Midbrain (tissue), 1 donor: ENCODE data around the gene ARNT2.

ENCODE experiments used
- DNase-seq: peaks from one replicate; lab custom pipeline; 2025; lab: John Stamatoyannopoulos, UW

The ARNT2 gene

DNA sequence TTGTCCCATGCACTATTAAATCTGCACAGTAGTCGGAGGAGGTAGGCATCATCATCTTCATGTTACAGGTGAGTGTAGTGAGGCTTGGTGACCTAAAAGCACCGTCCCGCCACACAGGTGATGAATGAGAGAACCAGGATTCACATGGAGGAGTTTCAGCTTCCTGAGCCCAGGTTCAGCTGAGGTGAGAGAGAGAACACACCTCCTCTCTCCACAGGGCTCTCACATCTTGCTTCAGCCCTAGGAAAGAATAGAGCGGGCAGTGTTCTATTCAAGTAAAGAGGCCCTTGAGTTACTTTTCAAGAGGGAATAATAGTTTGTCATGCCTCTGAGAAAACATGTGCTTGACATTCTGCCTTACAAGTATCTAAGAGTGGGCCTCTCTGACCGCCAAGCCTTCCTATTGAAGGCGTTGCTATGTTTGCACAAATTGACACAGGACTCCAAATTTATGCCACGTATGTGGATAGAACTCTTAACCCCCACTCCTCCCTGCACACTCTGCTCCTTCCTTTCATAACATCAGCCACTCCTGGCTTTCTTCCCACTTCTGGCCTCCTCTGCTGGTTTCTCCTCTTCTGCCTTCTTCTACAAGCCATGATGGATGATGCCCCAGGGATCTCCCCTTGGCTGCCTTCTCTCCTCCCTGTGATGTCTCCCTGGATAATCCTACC lies 152.6 kb downstream of the ARNT2 start:
- DNase-seq = no peak

DNA sequence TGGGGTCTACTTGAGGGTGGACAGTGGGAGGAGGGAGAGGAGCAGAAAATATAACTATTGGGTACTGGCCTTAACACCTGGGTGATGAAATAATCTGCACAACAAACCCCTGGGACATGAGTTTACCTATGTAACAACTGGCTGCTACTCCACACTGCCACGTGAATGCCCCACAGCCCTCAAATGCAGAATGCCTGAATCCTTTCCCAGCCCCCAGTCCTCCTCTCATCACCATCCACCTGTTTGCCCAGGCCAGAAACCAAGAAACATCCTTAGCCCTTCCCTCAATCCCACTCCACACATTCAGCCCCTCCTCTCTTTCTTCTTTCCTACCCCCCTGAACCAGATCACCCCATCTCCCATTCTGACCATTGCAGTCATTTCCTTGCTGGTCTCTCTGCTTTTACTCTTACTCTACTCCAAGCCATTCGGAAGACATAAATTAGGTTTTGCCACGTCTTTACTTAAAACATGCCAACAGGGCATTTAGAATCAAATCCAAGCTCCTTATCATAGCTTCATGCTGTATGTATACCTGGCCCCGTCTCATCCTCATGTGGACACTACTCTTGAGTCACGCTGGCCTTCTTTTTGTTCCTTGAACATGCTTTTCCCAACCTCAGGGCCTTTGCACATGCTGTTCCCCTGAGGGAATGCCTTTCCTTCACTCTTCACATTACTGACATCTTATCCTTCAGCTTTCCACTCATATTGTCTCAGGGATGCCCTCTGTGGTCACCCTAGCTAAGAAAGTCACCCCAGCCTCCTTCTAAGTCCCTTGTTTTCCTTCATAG lies 153.5 kb downstream of the ARNT2 start:
- no peak for DNase-seq

DNA sequence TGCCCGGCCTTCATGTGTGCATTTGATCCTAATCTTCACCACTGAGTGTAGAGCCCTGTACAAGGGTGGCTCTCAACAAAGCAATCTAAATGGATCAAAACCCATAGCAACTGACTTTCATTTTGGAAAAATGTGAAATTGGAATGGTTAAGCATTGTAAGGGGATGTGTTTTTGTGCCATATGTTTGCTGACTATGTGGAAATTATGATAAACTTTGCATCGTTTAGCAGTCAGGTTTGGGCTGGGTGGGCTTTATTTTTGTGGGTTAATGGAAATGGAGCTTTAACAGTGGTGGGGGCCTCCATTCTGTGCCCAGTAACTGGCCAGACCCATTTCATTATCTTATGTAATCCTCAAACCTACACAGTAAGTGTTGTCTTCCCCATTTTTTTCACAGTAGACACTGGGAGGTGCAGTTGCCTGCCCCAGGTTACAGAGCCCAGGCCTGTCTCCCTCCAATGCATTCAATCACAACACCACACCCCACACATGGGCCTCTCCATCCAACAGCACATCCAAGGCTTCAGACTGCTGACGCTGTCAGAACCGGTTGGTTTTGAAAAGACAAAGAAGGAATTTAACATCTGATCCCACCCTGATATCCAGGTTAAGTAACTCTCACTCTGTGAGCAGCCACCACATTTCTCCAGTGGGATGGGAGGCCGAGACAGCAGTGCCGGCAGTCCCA lies 154.6 kb downstream of the ARNT2 start:
- DNase-seq = no peak

DNA sequence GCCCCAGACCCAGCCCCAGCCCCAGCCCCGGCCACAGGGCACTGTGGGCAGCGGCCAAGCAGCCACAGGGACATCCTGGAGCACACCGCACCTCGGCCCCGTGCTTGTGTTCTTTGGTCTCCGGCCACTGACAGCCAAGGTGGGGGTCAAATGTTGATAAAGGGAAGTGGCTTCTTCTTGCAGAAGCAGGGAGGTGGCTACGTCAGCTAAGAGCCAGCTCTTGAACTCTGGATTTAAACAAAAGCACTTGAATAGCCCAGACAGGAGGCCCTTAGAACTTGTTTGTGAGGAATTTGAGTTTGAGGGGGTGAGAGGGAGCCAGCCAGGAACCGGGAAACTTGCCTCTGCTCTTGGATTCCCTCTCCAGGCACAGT lies 155.1 kb downstream of the ARNT2 start:
- DNase-seq = no peak

DNA sequence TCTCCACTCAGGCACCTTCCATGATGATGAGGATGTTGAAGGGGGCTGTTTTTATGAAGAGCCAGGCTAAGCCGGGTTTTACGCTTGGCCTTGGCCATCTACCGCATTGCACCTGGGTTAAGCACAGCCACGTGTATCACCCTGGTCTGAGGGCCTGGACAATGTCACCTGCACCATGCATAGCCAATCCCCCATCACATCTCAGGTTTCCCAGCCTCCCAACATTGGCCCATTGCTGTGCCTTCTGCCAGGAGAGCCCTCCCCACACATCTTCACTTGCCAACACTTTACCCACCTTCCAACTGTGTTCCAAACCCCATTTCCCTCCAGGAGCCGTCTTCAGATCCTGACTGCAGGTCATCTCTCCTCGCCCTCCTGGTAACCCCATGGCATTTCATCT lies 155.6 kb downstream of the ARNT2 start:
- DNase-seq = no peak

DNA sequence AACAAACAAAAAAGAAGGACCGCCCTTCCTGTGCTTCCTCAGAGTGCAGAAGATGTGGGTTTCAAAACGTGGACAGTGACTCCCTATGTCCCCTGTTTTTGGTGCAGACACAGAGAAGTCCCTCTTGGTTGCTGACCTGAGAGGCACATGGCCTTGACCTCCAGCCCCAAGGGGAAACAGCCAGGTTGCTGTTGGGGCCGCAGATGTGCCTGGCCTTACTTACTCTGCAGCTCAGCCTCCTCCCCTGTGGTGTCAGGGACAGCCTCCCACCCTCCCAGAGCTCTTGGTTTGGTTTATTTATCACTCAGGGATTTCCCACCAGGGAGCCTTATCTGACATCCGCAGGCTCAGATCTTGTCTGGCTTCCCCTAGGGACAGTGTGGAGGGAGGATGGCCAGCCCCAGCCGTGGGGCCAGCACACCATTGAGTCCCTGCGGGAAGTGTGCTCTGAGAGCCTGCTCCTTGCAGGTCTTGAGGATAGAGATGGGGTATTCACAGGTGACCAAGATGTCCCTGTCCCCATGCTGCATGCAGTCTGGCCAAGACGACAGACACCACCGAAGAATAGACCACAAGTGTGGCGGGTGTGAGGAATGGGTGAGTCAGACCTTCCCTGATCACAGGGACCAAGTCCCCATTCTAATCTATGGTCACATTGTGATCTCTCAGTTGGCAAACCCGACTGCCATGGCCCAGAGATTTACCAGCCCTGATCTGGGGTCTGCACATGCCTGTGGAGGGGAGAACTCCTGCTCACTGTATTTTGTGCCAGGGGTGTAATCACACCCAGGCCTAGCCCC lies 156.6 kb downstream of the ARNT2 start:
- no peak for DNase-seq

DNA sequence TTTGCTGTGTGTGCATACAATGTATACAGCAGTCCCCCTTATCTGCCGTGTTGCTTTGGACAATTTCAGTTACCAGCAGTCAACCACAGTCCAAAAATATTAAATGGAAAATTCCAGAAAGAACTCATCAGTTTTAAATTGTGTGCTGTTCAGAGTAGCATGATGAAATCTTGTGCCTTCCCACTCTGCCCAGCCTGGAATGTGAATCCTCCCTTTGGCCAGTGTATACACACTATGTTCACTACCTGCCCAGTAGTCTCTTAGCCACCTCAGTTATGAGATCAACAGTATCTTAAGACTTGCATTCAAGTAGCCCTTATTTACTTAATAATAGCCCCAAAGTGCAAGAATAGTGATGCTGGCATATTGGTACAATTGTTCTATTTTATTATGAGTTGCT lies 157.3 kb downstream of the ARNT2 start:
- DNase-seq = no peak

DNA sequence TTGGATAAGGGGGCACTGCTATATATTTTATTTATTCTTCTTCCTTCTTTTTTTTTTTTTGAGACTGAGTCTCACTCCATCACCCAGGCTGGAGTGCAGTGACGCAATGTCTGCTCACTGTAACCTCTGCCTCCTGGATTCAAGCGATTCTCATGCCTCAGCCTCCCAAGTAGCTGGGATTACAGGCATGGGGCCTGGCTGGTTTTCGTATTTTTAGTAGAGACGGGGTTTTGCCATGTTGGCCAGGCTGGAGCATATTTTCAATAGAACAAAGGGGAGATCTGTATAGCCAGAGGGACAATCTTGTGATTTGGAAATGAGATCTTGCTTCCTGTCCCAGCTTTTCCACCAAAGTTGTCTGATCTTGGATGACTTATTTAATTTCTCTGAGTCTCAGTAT lies 157.9 kb downstream of the ARNT2 start:
- no peak for DNase-seq

DNA sequence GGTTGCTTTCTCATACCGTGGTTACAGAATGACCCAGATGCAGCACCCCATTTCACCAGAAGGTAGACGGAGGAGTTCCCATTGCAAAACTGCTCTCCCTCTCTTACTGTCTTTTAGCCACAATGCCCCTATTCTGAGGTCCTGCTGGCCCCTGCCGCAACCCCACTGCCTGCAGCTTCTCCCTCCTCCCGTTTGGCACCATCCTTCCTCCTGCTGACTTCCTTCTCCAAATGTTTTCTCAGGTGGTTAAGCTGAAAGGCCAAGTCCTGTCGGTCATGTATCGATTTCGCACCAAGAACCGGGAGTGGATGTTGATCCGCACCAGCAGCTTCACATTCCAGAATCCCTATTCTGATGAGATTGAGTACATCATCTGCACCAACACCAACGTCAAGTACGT lies 158.7 kb downstream of the ARNT2 start:
- DNase-seq = no peak

DNA sequence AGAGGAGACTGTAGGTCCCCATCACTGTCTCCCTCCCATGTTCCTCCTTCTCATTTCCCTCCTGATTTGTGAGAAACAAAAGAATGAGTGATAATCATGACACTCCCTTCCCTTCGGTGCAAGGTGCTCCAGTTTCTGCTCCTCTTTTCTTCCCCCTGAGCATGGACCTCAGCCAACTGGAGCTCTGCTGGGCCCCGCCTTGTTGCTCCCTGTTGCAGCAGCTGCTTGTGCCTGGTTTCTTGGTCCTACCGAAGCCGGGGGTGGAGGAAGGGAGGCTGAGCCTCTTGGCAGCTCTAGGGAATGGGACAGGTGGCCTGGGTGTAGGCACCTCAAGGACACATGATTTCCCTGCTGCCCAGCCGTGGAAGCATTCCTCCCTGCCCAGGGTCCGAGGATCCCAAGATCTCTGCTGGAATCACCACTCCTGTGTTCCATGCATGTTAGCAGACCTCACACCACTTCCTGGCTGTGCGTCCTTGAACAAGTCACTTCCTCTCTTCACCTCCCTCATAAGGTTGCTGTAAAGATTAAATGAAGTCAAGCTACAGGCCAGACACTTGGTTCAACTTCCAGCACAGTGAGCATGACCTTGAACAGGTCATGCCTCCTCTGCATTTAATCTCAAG lies 159.3 kb downstream of the ARNT2 start:
- no peak for DNase-seq

DNA sequence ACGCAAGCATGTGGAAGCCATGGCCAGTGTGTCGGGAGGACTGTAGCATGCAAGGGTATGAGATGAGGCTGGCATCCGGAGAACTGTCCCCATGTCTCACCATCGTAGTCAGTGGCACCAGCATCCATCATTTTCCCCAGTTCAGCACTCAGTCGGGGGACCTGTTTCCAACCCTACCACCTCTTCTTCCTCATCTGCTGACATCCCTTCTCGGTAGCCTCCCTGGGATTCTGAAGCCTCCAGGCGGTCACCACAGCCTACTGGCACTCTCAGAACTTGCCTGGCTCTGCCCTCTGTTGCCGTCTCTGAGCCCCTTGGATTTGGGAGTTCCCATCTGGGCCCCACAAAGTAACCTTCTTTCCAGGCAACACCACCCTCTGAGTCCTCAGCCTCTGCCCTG lies 159.9 kb downstream of the ARNT2 start:
- DNase-seq = no peak

DNA sequence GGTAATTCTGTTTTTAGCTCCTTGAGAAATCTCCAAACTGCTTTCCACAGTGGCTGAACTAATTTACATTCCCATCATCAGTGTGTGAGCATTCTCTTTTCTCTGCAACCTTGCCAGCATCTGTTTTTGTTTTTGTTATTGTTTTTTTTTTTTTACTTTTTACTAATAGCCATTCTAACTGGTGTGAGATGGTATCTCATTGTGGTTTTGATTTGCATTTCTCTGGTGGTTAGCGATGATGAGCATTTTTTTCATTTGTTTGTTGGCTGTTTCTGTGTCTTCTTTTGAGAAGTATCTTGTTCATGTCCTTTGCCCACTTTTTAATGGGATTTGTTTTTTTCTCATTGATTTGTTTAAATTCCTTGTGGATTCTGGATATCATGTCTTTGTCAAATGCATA lies 161.2 kb downstream of the ARNT2 start:
- no peak for DNase-seq

DNA sequence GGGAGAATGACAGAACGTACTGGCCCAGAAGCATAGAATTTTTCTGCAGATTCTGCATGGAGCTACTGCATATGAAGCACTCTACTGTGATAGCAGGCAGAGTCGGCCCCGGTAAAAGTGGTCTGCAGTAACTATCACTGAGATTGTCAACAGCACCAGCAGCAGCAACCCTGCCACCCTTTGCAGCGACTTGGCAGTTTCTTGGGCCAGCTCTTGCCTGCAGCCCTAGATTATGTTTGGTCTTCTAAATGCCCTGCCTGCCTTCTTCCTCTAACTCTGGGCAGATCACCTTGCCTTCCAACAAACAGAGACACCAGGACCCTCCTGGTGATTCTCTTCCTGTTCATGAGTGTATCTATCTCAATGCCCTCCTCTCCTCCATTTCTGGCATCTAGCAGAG lies 161.8 kb downstream of the ARNT2 start:
- no peak for DNase-seq

DNA sequence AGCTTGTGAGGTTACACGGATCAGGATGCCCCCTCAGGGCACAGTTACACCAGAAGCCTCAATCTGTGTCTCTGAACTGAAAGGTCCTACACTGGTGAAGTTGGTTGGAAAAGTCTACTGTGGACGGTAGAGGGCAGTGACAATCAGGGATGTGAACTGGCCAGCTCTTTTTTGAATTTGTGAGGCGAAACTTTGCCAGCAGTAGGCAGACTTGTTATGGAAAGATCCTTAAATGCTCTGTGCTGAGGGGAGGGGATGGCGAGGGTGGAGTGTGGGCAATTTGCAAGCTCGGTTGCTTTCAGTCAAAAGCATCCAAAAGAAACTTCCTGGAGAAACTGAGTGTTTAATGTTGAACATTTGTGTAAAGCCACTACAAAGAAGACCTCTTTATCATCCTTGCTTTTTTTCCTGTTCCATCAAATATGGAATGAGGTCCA lies 163.6 kb downstream of the ARNT2 start:
- peak; percentile 75 for DNase-seq

DNA sequence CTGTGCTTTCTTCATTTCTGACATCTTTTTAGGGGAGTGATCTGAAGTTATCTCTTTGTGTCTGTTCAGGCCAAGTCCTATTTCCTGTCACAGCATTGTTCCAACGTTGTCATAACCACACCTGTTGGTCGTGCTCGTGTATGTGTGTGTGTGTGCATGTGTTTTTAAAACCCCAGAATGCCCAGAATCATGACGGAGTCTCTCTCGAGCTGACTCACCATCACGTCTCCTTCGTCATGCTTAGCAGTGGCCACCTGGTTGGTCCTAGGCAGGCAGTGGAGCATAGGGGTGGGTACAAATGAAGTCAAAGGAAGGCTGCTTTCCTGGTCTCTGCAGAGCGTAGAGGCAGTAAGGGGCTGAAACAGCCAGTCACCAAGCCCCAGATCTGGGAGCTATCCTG lies 164.1 kb downstream of the ARNT2 start:
- DNase-seq = no peak

DNA sequence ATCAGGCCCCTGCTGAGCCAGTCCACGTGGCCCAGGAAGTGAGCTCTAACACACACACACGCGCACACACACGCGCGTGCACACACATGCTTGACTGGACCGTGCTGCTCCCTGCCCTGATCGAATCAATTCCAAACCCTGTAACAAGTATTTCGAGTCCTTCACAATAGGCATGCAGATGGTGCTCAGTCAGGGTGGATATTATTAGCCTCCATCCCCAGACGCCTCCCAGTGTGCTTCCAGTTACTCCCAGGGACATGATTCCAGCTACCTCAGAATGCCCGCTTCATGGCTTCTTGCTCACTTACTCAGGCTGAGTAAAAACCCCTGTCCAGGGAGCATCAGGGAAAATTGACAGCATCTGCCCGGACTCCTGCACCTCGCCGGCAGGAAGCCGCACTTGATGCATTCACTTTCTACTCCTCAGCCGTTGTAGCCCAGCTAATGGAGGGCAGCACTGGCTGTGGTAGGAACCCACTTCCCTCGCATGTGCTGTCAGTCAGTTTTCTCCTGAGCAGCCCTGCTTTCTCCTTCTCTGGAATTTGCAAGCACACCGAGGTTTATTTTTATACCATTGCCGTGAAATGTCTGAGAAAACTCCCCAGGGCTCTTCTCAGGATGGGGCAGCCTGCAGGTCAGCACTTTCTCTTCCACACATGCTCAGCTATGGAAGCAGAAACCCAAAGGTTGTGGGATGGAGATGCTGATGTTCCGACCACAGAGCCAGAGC lies 164.9 kb downstream of the ARNT2 start:
- no peak for DNase-seq

DNA sequence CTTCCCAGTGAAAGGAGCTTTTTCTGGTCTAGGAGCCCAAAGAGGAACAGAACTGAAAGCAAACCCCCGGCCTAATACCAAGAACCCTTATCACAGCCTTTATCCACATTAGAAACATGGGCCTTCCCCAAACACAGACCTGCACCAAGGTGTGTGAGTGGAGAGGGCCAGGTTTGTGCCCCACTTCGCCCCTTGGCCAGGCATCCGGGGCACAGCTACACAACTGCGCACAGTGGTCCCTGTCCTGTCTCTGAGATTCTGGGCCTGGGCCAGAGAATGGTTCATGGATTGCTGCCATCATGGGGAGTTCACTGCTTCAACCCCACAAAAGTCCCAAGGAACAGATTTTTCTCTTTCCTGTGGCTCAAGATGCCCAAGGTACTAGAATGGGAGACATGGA lies 165.5 kb downstream of the ARNT2 start:
- DNase-seq = no peak

DNA sequence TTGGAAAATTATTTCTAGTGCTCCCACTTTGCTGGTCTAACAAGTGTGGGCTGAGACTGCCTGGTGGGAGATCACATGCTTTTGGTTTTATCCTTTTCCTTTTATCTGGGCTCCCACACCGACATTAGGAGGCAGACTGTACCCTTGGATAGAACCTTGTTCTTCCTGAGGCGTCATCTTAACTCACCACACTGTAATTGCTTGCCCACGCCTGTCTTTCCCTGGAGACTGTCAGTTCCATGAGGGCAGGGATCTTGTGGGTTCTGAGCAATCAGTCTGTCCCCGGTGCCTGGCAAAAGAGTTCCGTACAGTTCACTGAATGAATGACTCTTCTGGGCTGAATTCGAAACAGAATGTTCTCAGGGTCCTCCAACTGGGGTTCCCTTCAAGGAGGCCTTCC lies 166.4 kb downstream of the ARNT2 start:
- no peak for DNase-seq

DNA sequence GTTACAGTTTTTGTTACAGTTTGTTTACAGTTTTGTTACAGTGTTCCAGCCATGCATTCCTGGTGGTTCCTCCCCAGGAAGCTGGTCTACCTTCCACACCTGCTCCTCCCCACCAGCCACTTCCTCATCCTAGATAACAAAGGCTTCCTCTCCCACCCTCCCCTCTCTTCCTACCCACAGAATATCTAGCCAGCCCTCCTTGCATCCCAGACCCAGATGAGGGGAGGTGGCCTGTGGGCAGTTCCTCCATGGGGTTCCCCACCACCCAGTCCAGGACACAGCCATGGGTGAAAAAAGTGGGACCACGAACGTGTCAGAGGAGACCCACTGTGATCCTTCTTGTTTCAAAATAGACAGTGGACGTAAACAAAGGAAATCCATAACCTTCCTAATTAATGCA lies 168.2 kb downstream of the ARNT2 start:
- DNase-seq = no peak

DNA sequence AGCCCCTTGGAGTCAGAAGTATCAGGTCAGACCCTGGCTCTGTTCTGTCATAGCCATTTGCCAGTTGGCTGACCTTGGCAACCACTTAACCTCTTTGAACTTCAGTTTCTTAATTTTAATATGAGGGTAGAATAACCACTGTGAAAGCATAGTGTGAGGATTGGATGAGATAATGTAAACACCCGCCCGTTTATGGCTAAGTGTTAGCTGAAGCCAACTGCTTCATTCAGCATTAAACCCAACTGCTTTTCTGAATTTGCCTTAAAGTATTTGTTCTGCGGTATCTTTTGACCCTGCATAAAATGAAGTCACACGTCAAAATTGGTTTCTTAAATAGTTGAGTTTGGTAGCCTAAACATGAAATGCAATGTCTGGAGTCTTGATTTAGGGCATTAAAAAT lies 169.4 kb downstream of the ARNT2 start:
- DNase-seq = no peak

DNA sequence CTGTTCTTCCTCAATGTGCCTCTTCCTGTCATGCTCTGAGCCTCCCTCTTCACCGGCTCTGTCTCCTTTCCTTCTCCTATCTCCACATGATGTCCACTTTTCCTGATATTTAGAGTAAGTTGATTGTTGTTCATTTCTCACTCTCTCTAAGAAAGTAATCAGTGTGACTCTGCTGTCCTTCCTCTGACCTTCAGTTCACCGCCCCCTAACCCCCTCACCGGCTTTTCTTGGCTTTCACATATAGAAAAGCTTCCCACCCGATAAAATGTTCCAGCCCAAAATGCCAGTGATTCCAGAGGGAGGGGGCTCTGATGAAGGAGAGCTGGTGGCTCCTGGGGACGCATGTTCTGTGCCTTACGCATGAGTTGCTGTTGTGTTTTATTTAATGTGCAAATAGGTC lies 170.4 kb downstream of the ARNT2 start:
- DNase-seq = no peak
